HCT116 (cell line): ENCODE data around the gene TBXAS1. TPM values are rescaled to one million over a fixed set of nuclear protein-coding genes. Genes with fewer than 3 reads are reported as not detected.
A peak's percentile ranks its signal among the peaks of the same experiment; 100 is the strongest.

Experiments used
- ATAC-seq: fragments of 200-7000 bp; cut with Tn5 transposase; 2 replicates; pipeline ENCODE4 v1.9.1; 2020; ENCODE audit warnings: mild to moderate bottlenecking, moderate library complexity
- BruUV-seq: library from RNA; stranded (reverse); fragments of 400-500 nt; replicated peaks from 2 replicates; lab custom pipeline; 2021; lab: Mats Ljungman, UMichigan
- CTCF ChIA-PET: fragments of 300-600 bp; sonication (Branson Sonifier 250); formaldehyde crosslinking; loops from one replicate; lab custom pipeline; 2021; ENCODE audit warnings: antibody characterized with exemption; lab: Charles Lee
- POLR2A ChIA-PET: fragments of 300-600, 350-600 bp; sonication (Branson Sonifier 250); formaldehyde crosslinking; loops from one replicate; lab custom pipeline; 2021; ENCODE audit warnings: antibody characterized with exemption; lab: Charles Lee
- RAD21 ChIA-PET, 2 experiments: fragments of 300-600 bp; sonication (Branson Sonifier 250); formaldehyde crosslinking; loops; one replicate each; lab custom pipeline; 2023; ENCODE audit warnings: low total read pairs in 2 of 2; ENCODE audit not compliant: uncharacterized antibody in 2 of 2, unreplicated experiment in 2 of 2, low non-redundant PET in 1 of 2; lab: Charles Lee
- DNase-seq: peaks from one replicate; pipeline ENCODE4 v3.0.0-alpha.2; 2010; ENCODE audit warnings: low read depth, low spot score
- H2AFZ ChIP-seq: fragments of 200-600 bp; shearing (Covaris generic), sonication (generic); 2 replicates; pipeline ENCODE4 v1.6.1; 2017; ENCODE audit warnings: low read depth, mixed run types, mixed read lengths, antibody characterized with exemption, low read length; ENCODE audit not compliant: poor library complexity, severe bottlenecking
- H3K27ac ChIP-seq: 2 replicates; pipeline ENCODE4 v1.5.1; 2012; ENCODE audit warnings: low read depth, low read length
- H3K27me3 ChIP-seq: fragments of 200-600 bp; sonication (generic); 2 replicates; pipeline ENCODE4 v1.6.1; 2016; ENCODE audit warnings: mixed run types, low read length, mixed read lengths; ENCODE audit not compliant: insufficient read depth
- H3K36me3 ChIP-seq, 2 experiments: fragments of 200-500 bp in 1 of 2; fragments of 200-600 bp in 1 of 2; sonication (Bioruptor generic) in 1 of 2; sonication (generic) in 1 of 2; 2 replicates each; pipeline versions ENCODE4 v1.5.1 to v1.6.1; 2014 to 2016; ENCODE audit warnings: low read length in 2 of 2, inconsistent platforms in 1 of 2, mixed read lengths in 1 of 2, mixed run types in 1 of 2; ENCODE audit not compliant: insufficient read depth in 2 of 2, control insufficient read depth in 1 of 2
- H3K4me1 ChIP-seq, 2 experiments: fragments of 200-600 bp in 1 of 2; sonication (generic) in 1 of 2; 2 replicates each; pipeline versions ENCODE4 v1.5.1 to v1.6.1; 2012 to 2017; ENCODE audit warnings: low read length in 2 of 2, inconsistent platforms in 1 of 2, mild to moderate bottlenecking in 1 of 2, mixed read lengths in 1 of 2, mixed run types in 1 of 2, moderate library complexity in 1 of 2; ENCODE audit not compliant: insufficient read depth in 2 of 2, control insufficient read depth in 1 of 2
- H3K4me2 ChIP-seq: fragments of 200-600 bp; sonication (generic); 2 replicates; pipeline ENCODE4 v1.6.1; 2017; ENCODE audit warnings: mixed run types, low read length, mixed read lengths
- H3K4me3 ChIP-seq, 2 experiments: fragments of 200-600 bp in 1 of 2; sonication (generic) in 1 of 2; replicated peaks in 1 of 2; 2 replicates each; pipeline ENCODE4 v1.5.1; 2011 to 2016; ENCODE audit warnings: low read length in 2 of 2, control low read depth in 1 of 2, low read depth in 1 of 2, mild to moderate bottlenecking in 1 of 2, mixed read lengths in 1 of 2, mixed run types in 1 of 2
- H3K79me2 ChIP-seq: fragments of 200-600 bp; sonication (generic); 2 replicates; pipeline ENCODE4 v1.6.1; 2017; ENCODE audit warnings: mild to moderate bottlenecking, mixed run types, low read length, moderate library complexity, mixed read lengths; ENCODE audit not compliant: insufficient read depth
- H3K9ac ChIP-seq: fragments of 200-600 bp; sonication (generic); 2 replicates; pipeline ENCODE4 v1.6.1; 2016; ENCODE audit warnings: low read length, mixed read lengths
- H3K9me2 ChIP-seq: fragments of 200-600 bp; sonication (generic), shearing (Covaris generic); 2 replicates; pipeline ENCODE4 v1.6.1; 2017; ENCODE audit warnings: mixed run types, mild to moderate bottlenecking, moderate library complexity; ENCODE audit not compliant: insufficient read depth
- H3K9me3 ChIP-seq, 2 experiments: fragments of 200-500 bp in 1 of 2; fragments of 200-600 bp in 1 of 2; sonication (Bioruptor generic) in 1 of 2; sonication (generic) in 1 of 2; 2 replicates each; pipeline ENCODE4 v1.6.1; 2014 to 2017; ENCODE audit warnings: low read length in 2 of 2, mixed read lengths in 2 of 2, inconsistent platforms in 1 of 2, low read depth in 1 of 2, mild to moderate bottlenecking in 1 of 2, mixed run types in 1 of 2, moderate library complexity in 1 of 2; ENCODE audit not compliant: control insufficient read depth in 1 of 2, insufficient read depth in 1 of 2
- H4K20me1 ChIP-seq: fragments of 200-600 bp; sonication (generic), shearing (Covaris generic); 2 replicates; pipeline ENCODE4 v1.6.1; 2017; ENCODE audit warnings: mixed run types, mild to moderate bottlenecking, moderate library complexity; ENCODE audit not compliant: insufficient read depth
- CBX3 ChIP-seq: IDR thresholded peaks from 2 replicates; pipeline ENCODE4 v1.6.1; 2012; ENCODE audit warnings: low read depth
- CEBPB ChIP-seq: IDR thresholded peaks from 2 replicates; pipeline ENCODE4 v1.6.1; 2012; ENCODE audit warnings: low read depth
- EGR1 ChIP-seq: IDR thresholded peaks from 2 replicates; pipeline ENCODE4 v1.6.1; 2012; ENCODE audit warnings: low read depth
- ELF1 ChIP-seq: IDR thresholded peaks from 2 replicates; pipeline ENCODE4 v1.6.1; 2012; ENCODE audit warnings: low read depth, borderline replicate concordance
- EZH2 ChIP-seq: fragments of 200-600 bp; sonication (generic); IDR thresholded peaks from 2 replicates; pipeline ENCODE4 v1.6.1; 2017; ENCODE audit warnings: antibody characterized with exemption, mixed run types
- FOSL1 ChIP-seq: IDR thresholded peaks from 2 replicates; pipeline ENCODE4 v1.6.1; 2012; ENCODE audit warnings: low read depth
- JUND ChIP-seq: IDR thresholded peaks from 2 replicates; pipeline ENCODE4 v1.6.1; 2012
- POLR2A ChIP-seq: IDR thresholded peaks from 2 replicates; pipeline ENCODE4 v1.7.0; 2011; ENCODE audit warnings: borderline replicate concordance; ENCODE audit not compliant: insufficient read depth, insufficient read length; ENCODE audit errors: extremely low read depth
- POLR2AphosphoS5 ChIP-seq: IDR thresholded peaks from 2 replicates; pipeline ENCODE4 v1.6.1; 2011; ENCODE audit warnings: mild to moderate bottlenecking, low read depth, low read length, moderate library complexity
- RAD21 ChIP-seq: IDR thresholded peaks from 2 replicates; pipeline ENCODE4 v1.6.1; 2012; ENCODE audit warnings: low read depth, mild to moderate bottlenecking
- SIN3A ChIP-seq: IDR thresholded peaks from 2 replicates; pipeline ENCODE4 v1.6.1; 2012; ENCODE audit warnings: low read depth
- SP1 ChIP-seq: IDR thresholded peaks from 2 replicates; pipeline ENCODE4 v1.6.1; 2012; ENCODE audit warnings: low read depth
- SRF ChIP-seq: IDR thresholded peaks from 2 replicates; pipeline ENCODE4 v1.6.1; 2012; ENCODE audit warnings: low read depth
- TCF7L2 ChIP-seq: IDR thresholded peaks from 2 replicates; pipeline ENCODE4 v1.7.0; 2011; ENCODE audit warnings: borderline replicate concordance, inconsistent platforms; ENCODE audit not compliant: insufficient read depth, insufficient read length; ENCODE audit errors: extremely low read depth
- YY1 ChIP-seq: IDR thresholded peaks from 2 replicates; pipeline ENCODE4 v1.6.1; 2011; ENCODE audit warnings: low read length, low read depth, moderate library complexity, mild to moderate bottlenecking; ENCODE audit not compliant: insufficient replicate concordance; ENCODE audit errors: extremely low read depth
- ZFX ChIP-seq: fragments of 450-650 bp; IDR thresholded peaks from 2 replicates; pipeline ENCODE4 v1.6.1; 2017
- ZNF274 ChIP-seq: fragments of 200-500 bp; sonication (Bioruptor generic); IDR thresholded peaks from 2 replicates; pipeline ENCODE4 v1.6.1; 2014; ENCODE audit warnings: mild to moderate bottlenecking, low read depth, low read length, inconsistent platforms
- intact Hi-C: fragments of 100-400 bp; cut with micrococcal nuclease; formaldehyde crosslinking; loops from 2 replicates; pipeline ENCODE4 v1.10.0; 2022
- total RNA-seq: library from RNA; stranded (reverse); gene quantifications from one replicate; pipeline ENCODE4 v1.2.1, GENCODE V29; 2021; ENCODE audit not compliant: unreplicated experiment
- TF ChIP-seq, protein P1 (sequence below): IDR thresholded peaks from 2 replicates; pipeline ENCODE4 v1.6.1; 2012; ENCODE audit warnings: low read depth
- TF ChIP-seq, protein P2 (sequence below): IDR thresholded peaks from 2 replicates; pipeline ENCODE4 v1.6.1; 2012
- TF ChIP-seq, protein P3 (sequence below): IDR thresholded peaks from 2 replicates; pipeline ENCODE4 v1.6.1; 2012
- TF ChIP-seq, protein P4 (sequence below), 3 experiments: fragments of 200-600 bp in 1 of 3; sonication (generic) in 1 of 3; IDR thresholded peaks in 2 of 3; conservative IDR thresholded peaks in 1 of 3; 2 replicates each; pipeline ENCODE4 v1.5.1; 2012 to 2017; ENCODE audit warnings: low read depth in 2 of 3, low read length in 2 of 3, antibody characterized with exemption in 1 of 3, borderline replicate concordance in 1 of 3, control low read depth in 1 of 3, mild to moderate bottlenecking in 1 of 3, mixed read lengths in 1 of 3, mixed run types in 1 of 3, moderate library complexity in 1 of 3; ENCODE audit not compliant: insufficient read depth in 1 of 3

Gene TBXAS1
- total RNA-seq, 1 experiment from 2014 or later = 1.4 TPM

- no TSS peak for BruUV-seq
- H3K9ac ChIP-seq = 0 out of 2 replicates have a peak overlapping the region, but pooled peaks have one; percentile 14
- DNase-seq (no peak), ATAC-seq (peak; percentile 12)
- H3K4me3 ChIP-seq = peak overlapping the region in 1 of 2 experiments; percentile 31; a peak in 3 of 4 replicates
- no peaks in the 10 kb centered on the region for H3K9me2 ChIP-seq
- ChIA-PET RAD21 (interaction anchor here in 1 of 2 experiments (0.5 kb wide), 1 partner anchor 980 kb away, joined by 4 read pairs; no protein-coding TSS in a partner anchor), POLR2A (interaction anchor here (1.1 to 1.7 kb wide), 3 partner anchors 12 to 42 kb away, joined by 3 to 6 read pairs (median 3); no protein-coding TSS in a partner anchor), CTCF (no interaction called here)
- intact Hi-C loops = loop anchor here (5.0 kb wide), 1 partner anchor 140 kb away; the partner anchor contains the start of gene HIPK2
- H3K36me3 ChIP-seq = no peaks in the 10 kb centered on the region
- peak overlapping the region; percentile 70 for H3K4me2 ChIP-seq
- H3K27ac ChIP-seq = peak overlapping the region; percentile 24
- no peaks in the 10 kb centered on the region for H3K27me3 ChIP-seq
- peaks cover 19 to 35% of the 10 kb centered on the region in 2 experiments for H3K4me1 ChIP-seq
- H2AFZ ChIP-seq = peak overlapping the region; percentile 14
- H3K9me3 ChIP-seq = no peaks in the 10 kb centered on the region
- H4K20me1 ChIP-seq = no peaks in the 10 kb centered on the region
- H3K79me2 ChIP-seq = no peaks in the 10 kb centered on the region
- TF ChIP-seq POLR2AphosphoS5 = no peak
- TF ChIP-seq YY1 = peak; percentile 15
- TF ChIP-seq, protein P1, sequence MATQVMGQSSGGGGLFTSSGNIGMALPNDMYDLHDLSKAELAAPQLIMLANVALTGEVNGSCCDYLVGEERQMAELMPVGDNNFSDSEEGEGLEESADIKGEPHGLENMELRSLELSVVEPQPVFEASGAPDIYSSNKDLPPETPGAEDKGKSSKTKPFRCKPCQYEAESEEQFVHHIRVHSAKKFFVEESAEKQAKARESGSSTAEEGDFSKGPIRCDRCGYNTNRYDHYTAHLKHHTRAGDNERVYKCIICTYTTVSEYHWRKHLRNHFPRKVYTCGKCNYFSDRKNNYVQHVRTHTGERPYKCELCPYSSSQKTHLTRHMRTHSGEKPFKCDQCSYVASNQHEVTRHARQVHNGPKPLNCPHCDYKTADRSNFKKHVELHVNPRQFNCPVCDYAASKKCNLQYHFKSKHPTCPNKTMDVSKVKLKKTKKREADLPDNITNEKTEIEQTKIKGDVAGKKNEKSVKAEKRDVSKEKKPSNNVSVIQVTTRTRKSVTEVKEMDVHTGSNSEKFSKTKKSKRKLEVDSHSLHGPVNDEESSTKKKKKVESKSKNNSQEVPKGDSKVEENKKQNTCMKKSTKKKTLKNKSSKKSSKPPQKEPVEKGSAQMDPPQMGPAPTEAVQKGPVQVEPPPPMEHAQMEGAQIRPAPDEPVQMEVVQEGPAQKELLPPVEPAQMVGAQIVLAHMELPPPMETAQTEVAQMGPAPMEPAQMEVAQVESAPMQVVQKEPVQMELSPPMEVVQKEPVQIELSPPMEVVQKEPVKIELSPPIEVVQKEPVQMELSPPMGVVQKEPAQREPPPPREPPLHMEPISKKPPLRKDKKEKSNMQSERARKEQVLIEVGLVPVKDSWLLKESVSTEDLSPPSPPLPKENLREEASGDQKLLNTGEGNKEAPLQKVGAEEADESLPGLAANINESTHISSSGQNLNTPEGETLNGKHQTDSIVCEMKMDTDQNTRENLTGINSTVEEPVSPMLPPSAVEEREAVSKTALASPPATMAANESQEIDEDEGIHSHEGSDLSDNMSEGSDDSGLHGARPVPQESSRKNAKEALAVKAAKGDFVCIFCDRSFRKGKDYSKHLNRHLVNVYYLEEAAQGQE = no peak
- no peak for TF ChIP-seq POLR2A
- TF ChIP-seq SP1 = no peak
- no peak for TF ChIP-seq JUND
- TF ChIP-seq SRF = no peak
- TF ChIP-seq EZH2 = no peak
- TF ChIP-seq CBX3 = 0 out of 2 replicates have a peak, but pooled peaks have one; percentile 3
- no peak for TF ChIP-seq ZFX
- peak; percentile 33; the same call in 1 of the 2 replicates for TF ChIP-seq RAD21
- no peak for TF ChIP-seq TCF7L2
- TF ChIP-seq, protein P2, sequence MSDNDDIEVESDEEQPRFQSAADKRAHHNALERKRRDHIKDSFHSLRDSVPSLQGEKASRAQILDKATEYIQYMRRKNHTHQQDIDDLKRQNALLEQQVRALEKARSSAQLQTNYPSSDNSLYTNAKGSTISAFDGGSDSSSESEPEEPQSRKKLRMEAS = no peak
- TF ChIP-seq EGR1 = peak; percentile 58; the same call in 1 of the 2 replicates
- TF ChIP-seq, protein P3, sequence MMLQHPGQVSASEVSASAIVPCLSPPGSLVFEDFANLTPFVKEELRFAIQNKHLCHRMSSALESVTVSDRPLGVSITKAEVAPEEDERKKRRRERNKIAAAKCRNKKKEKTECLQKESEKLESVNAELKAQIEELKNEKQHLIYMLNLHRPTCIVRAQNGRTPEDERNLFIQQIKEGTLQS = no peak
- TF ChIP-seq ZNF274 = no peak
- TF ChIP-seq, protein P4, sequence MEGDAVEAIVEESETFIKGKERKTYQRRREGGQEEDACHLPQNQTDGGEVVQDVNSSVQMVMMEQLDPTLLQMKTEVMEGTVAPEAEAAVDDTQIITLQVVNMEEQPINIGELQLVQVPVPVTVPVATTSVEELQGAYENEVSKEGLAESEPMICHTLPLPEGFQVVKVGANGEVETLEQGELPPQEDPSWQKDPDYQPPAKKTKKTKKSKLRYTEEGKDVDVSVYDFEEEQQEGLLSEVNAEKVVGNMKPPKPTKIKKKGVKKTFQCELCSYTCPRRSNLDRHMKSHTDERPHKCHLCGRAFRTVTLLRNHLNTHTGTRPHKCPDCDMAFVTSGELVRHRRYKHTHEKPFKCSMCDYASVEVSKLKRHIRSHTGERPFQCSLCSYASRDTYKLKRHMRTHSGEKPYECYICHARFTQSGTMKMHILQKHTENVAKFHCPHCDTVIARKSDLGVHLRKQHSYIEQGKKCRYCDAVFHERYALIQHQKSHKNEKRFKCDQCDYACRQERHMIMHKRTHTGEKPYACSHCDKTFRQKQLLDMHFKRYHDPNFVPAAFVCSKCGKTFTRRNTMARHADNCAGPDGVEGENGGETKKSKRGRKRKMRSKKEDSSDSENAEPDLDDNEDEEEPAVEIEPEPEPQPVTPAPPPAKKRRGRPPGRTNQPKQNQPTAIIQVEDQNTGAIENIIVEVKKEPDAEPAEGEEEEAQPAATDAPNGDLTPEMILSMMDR (IDR thresholded peaks at IDR 0.05 in 2 of 3, conservative IDR thresholded peaks at IDR 0.05 in 1 of 3; ENCODE audit: borderline replicate concordance in 1 of 3, insufficient read depth in 1 of 3, low read depth in 2 of 3, low read length in 2 of 3) = no peak
- TF ChIP-seq FOSL1 = no peak
- TF ChIP-seq CEBPB = peak; percentile 64; the same call in 1 of the 2 replicates
- TF ChIP-seq ELF1 = no peak
- TF ChIP-seq SIN3A = no peak
Measured at GRCh38 chr7:139916717-139917395, 87.8 kb downstream of the TBXAS1 start.
